ENCODE measurements around the gene GNG7.
"Not testable (repeated sequence)": the region's sequence is repeated elsewhere in the genome, so short reads cannot be mapped to it uniquely, and the experiment has no call there.

GNG7 gene

GRCh38 chr19:2464389-2464788 is 238.1 kb downstream of the GNG7 start:
- no peak for DNase-seq (ENCODE audit: low spot score)

DNA sequence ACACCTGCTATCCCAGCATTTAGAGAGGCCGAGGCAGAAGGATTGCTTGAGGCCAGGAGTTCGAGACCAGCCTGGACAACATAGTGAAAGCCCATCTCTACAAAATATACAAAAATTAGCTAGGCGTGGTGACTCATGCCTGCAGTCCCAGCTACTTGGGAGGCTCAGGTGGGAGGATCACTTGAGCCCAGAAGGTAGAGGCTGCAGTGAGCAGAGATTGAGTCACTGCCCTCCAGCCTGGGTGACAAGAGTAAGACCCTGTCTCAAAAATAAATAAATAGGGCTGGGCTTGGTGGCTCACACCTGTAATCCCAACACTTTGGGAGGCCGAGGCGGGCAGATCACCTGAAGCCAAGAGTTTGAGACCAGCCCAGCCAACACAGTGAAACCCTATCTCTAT is 238.8 kb downstream of the GNG7 start:
- not testable (repeated sequence) for DNase-seq (ENCODE audit: low spot score)

GRCh38 chr19:2462635-2463421 is 239.7 kb downstream of the GNG7 start:
- DNase-seq (ENCODE audit: low spot score): peak; percentile 95

DNA sequence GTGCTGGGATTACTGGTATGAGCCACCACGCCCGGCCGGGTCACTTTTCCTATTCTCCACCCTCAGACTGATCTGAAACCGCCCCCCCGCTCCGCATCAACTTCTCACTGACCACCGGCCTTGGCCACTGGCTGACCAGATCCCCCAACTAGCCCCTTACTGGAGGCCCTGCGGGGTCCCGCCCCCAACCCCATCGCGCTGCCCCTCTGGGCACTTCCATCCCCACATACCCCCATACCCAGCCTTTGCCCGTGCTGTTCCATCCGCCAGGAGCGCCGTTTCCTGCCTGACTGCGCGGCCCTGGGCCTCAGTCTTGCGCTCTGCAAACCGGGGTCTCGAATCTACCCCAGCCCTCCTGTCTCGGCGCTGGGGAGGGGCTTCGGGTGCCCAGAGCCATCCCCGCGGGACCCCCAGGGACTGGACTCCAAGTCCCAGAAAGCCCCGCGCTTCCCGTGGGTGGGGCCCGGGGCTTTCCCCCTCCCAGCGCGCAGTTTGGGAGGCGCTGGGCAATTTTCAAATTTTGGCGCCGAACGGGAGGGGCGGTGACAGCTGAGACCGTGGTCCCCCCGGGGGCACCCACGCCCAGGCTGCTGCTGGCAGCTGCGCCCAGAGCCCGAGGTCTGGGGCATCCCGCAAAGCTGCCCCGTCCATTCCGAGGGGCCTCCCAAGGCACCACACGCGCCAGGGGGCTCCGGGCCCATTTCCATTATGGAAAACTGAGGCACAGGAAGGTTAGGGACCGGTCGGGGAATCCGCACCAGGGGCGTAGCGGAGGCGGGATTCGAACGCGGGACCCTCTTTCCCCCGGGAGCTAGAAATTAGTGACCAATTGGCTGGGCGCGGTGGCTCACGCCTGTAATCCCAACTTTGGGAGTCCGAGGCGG is 240.5 kb downstream of the GNG7 start:
- DNase-seq (ENCODE audit: low spot score): no peak

All from cerebellar cortex (tissue), 1 donor.